OCI-LY7 (cell line): ENCODE measurements around the gene CRTAP. TPM values are rescaled to one million over a fixed set of nuclear protein-coding genes. Genes with fewer than 3 reads are reported as not detected.

Experiments
- BruUV-seq: library from RNA; stranded (reverse); fragments of 400-500 nt; replicated peaks from 2 replicates; lab custom pipeline; 2021; lab: Mats Ljungman, UMichigan
- CTCF ChIA-PET: fragments of 300-600 bp; sonication (Branson Sonifier 250); formaldehyde crosslinking; loops from one replicate; lab custom pipeline; 2022; ENCODE audit warnings: antibody characterized with exemption; ENCODE audit not compliant: unreplicated experiment; lab: Charles Lee
- POLR2A ChIA-PET: fragments of 300-600 bp; sonication (Branson Sonifier 250); formaldehyde crosslinking; loops from one replicate; lab custom pipeline; 2022; ENCODE audit warnings: antibody characterized with exemption; lab: Charles Lee
- DNase-seq: peaks from one replicate; pipeline ENCODE4 v3.0.0-alpha.2; 2015; ENCODE audit warnings: low spot score
- H2AFZ ChIP-seq: fragments of 200-600 bp; sonication (generic), shearing (Covaris generic); 2 replicates; pipeline ENCODE4 v1.6.1; 2014; ENCODE audit warnings: mild to moderate bottlenecking, antibody characterized with exemption, low read length, moderate library complexity
- H3K27ac ChIP-seq: fragments of 200-600 bp; sonication (generic); 2 replicates; pipeline ENCODE4 v1.5.1; 2014; ENCODE audit warnings: mixed run types, low read depth, mild to moderate bottlenecking, moderate library complexity, low read length, inconsistent platforms; ENCODE audit not compliant: poor library complexity, severe bottlenecking
- H3K36me3 ChIP-seq: fragments of 200-600 bp; sonication (generic); 2 replicates; pipeline ENCODE4 v1.6.1; 2014; ENCODE audit warnings: mild to moderate bottlenecking, antibody characterized with exemption, low read length, moderate library complexity, mixed read lengths; ENCODE audit not compliant: insufficient read depth
- H3K4me1 ChIP-seq: fragments of 200-600 bp; sonication (generic); 2 replicates; pipeline ENCODE4 v1.5.1; 2014; ENCODE audit warnings: mild to moderate bottlenecking, low read length; ENCODE audit not compliant: insufficient read depth, poor library complexity, severe bottlenecking
- H3K4me2 ChIP-seq: fragments of 200-600 bp; sonication (generic); 2 replicates; pipeline ENCODE4 v1.6.1; 2014; ENCODE audit warnings: mild to moderate bottlenecking, low read length
- H3K4me3 ChIP-seq: fragments of 200-600 bp; sonication (generic); 2 replicates; pipeline ENCODE4 v1.5.1; 2014; ENCODE audit warnings: mild to moderate bottlenecking, low read depth, low read length; ENCODE audit not compliant: poor library complexity, severe bottlenecking
- H3K79me2 ChIP-seq: fragments of 200-600 bp; sonication (generic); 2 replicates; pipeline ENCODE4 v1.6.1; 2016; ENCODE audit warnings: low read depth, mild to moderate bottlenecking, low read length, moderate library complexity, mixed read lengths; ENCODE audit not compliant: insufficient read depth
- H3K9me2 ChIP-seq: fragments of 200-600 bp; sonication (generic); 2 replicates; pipeline ENCODE4 v1.6.1; 2016; ENCODE audit warnings: mild to moderate bottlenecking, low read length, mixed read lengths; ENCODE audit not compliant: insufficient read depth
- H3K9me3 ChIP-seq: fragments of 200-600 bp; sonication (generic); 2 replicates; pipeline ENCODE4 v1.6.1; 2014; ENCODE audit warnings: mild to moderate bottlenecking, mixed run types, low read length, mixed read lengths
- H4K20me1 ChIP-seq: fragments of 200-600 bp; sonication (generic); 2 replicates; pipeline ENCODE4 v1.6.1; 2014; ENCODE audit warnings: mild to moderate bottlenecking, antibody characterized with exemption, low read length, moderate library complexity, mixed read lengths; ENCODE audit not compliant: insufficient read depth
- CTCF ChIP-seq: fragments of 200-600 bp; sonication (generic); conservative IDR thresholded peaks from 2 replicates; pipeline ENCODE4 v1.5.1; 2014; ENCODE audit warnings: mild to moderate bottlenecking, antibody characterized with exemption, low read length, moderate library complexity, mixed read lengths
- EZH2phosphoT487 ChIP-seq: fragments of 200-600 bp; sonication (generic); IDR thresholded peaks from 2 replicates; pipeline ENCODE4 v1.6.1; 2018; ENCODE audit warnings: low read depth, borderline replicate concordance, mild to moderate bottlenecking, mixed run types, antibody characterized with exemption, low read length, moderate library complexity, mixed read lengths
- intact Hi-C: fragments of 100-400 bp; cut with micrococcal nuclease; formaldehyde crosslinking; loops from one replicate; pipeline ENCODE4 v1.10.0; 2022; ENCODE audit not compliant: unreplicated experiment
- total RNA-seq, 2 experiments: library from RNA; depleted of rRNA in 1 of 2; stranded (reverse); fragments of >200 nt in 1 of 2; shearing (Covaris generic) in 1 of 2; gene quantifications; 2 replicates each; pipeline ENCODE4 v1.2.3, GENCODE V29; 2014 to 2022

The CRTAP gene
- total RNA-seq, 2 experiments from 2014 or later = 19.2 to 53.7 TPM

DNA sequence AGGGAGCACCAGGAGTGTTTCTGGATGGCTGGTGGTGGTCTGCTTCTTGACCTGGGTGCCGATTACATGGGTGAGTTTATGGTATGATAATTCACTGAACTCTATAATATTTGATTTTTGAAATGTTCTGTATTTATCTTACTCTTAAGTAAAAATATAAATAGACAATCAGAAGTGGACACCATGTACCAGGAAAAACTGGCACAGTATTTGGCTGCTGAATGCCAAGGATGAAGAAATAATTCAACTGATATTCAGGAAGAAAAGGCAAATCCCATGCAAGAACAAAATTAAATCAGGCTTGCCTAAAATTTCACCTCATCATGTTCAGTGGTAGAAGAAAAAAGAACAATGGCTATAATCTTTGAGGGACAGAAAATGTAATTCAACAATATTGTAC, 51.6 kb downstream of the CRTAP start:
- Histone ChIP-seq H3K9me3 (no peaks in the 10 kb centered on the region), H3K4me2 (no peak overlapping the region), H3K4me3 (no peak overlapping the region), H3K79me2 (no peaks in the 10 kb centered on the region), H3K27ac (no peak overlapping the region), H3K9me2 (no peaks in the 10 kb centered on the region), H2AFZ (no peak overlapping the region), H3K4me1 (no peaks in the 10 kb centered on the region), H3K36me3 (no peaks in the 10 kb centered on the region), H4K20me1 (no peaks in the 10 kb centered on the region)
- no TSS peak for BruUV-seq
- ChIA-PET CTCF (no interaction called here), POLR2A (interaction anchor here (0.6 kb wide), 1 partner anchor 54 kb away, joined by 3 read pairs; no protein-coding TSS in a partner anchor)
- no peak for DNase-seq
- no peak for TF ChIP-seq EZH2phosphoT487
- TF ChIP-seq CTCF = no peak
- intact Hi-C loops = no loop called here

GRCh38 chr3:33166095-33166494, 52.3 kb downstream of the CRTAP start:
- ChIA-PET POLR2A (interaction anchor here (0.6 kb wide), 1 partner anchor 55 kb away, joined by 3 read pairs; no protein-coding TSS in a partner anchor), CTCF (no interaction called here)
- BruUV-seq = no TSS peak
- Histone ChIP-seq H3K36me3 (no peaks in the 10 kb centered on the region), H3K4me3 (no peak overlapping the region), H3K27ac (no peak overlapping the region), H3K4me2 (no peak overlapping the region), H3K9me2 (no peaks in the 10 kb centered on the region), H2AFZ (no peak overlapping the region), H3K4me1 (no peaks in the 10 kb centered on the region), H4K20me1 (no peaks in the 10 kb centered on the region), H3K79me2 (no peaks in the 10 kb centered on the region), H3K9me3 (no peaks in the 10 kb centered on the region)
- no peak for DNase-seq
- intact Hi-C loops = no loop called here
- TF ChIP-seq CTCF = no peak
- no peak for TF ChIP-seq EZH2phosphoT487

- Histone ChIP-seq H3K9me3 (no peaks in the 10 kb centered on the region), H2AFZ (peak overlapping the region; percentile 66; the same call in 1 of the 2 replicates), H4K20me1 (no peaks in the 10 kb centered on the region), H3K36me3 (no peaks in the 10 kb centered on the region), H3K27ac (no peak overlapping the region), H3K4me2 (no peak overlapping the region), H3K9me2 (no peaks in the 10 kb centered on the region), H3K4me1 (peaks cover 5% of the 10 kb centered on the region), H3K79me2 (no peaks in the 10 kb centered on the region), H3K4me3 (no peak overlapping the region)
- intact Hi-C loops = no loop called here
- BruUV-seq = no TSS peak
- POLR2A ChIA-PET = interaction anchor here (0.6 to 0.8 kb wide), 2 partner anchors 20 to 37 kb away, joined by 3 read pairs; no protein-coding TSS in a partner anchor
- TF ChIP-seq EZH2phosphoT487 = no peak
- TF ChIP-seq CTCF = no peak
- DNase-seq = no peak
- CTCF ChIA-PET = interaction anchor here (0.6 to 1.2 kb wide), 2 partner anchors 26 to 38 kb away, joined by 3 read pairs; no protein-coding TSS in a partner anchor
Observed at GRCh38 chr3:33167284-33167683, 53.5 kb downstream of the CRTAP start.
